GM23338 (cell line): ENCODE results near the gene MGRN1. TPM values are rescaled to one million over a fixed set of nuclear protein-coding genes. Genes with fewer than 3 reads are reported as not detected.

Experiments used
- ATAC-seq: fragments of 200-7000 bp; cut with Tn5 transposase; 3 replicates; pipeline ENCODE4 v1.9.1; 2020
- DNase-seq: peaks from one replicate; pipeline ENCODE4 v3.0.0-alpha.2; 2015; ENCODE audit warnings: low spot score
- H2AFZ ChIP-seq: fragments of 200-600 bp; sonication (generic); 2 replicates; pipeline ENCODE4 v1.8.0; 2016; ENCODE audit warnings: antibody characterized with exemption, mild to moderate bottlenecking, moderate library complexity
- H3F3A ChIP-seq: fragments of 200-600 bp; sonication (generic); replicated peaks from 2 replicates; pipeline ENCODE4 v1.8.0; 2017; ENCODE audit warnings: antibody characterized with exemption, mixed run types, low read depth
- H3K27ac ChIP-seq: fragments of 200-600 bp; sonication (generic); 2 replicates; pipeline ENCODE4 v1.6.1; 2016; ENCODE audit warnings: low read depth
- H3K27me3 ChIP-seq: fragments of 200-600 bp; sonication (generic); 2 replicates; pipeline ENCODE4 v1.8.0; 2016; ENCODE audit warnings: mild to moderate bottlenecking, mixed run types, moderate library complexity; ENCODE audit not compliant: insufficient read depth
- H3K36me3 ChIP-seq: fragments of 200-600 bp; sonication (generic); 2 replicates; pipeline ENCODE4 v1.8.0; 2016; ENCODE audit warnings: mild to moderate bottlenecking; ENCODE audit not compliant: insufficient read depth
- H3K4me1 ChIP-seq: fragments of 200-600 bp; sonication (generic); 2 replicates; pipeline ENCODE4 v1.8.0; 2016; ENCODE audit warnings: mild to moderate bottlenecking, moderate library complexity; ENCODE audit not compliant: insufficient read depth
- H3K4me2 ChIP-seq: fragments of 200-600 bp; sonication (generic); 2 replicates; pipeline ENCODE4 v1.7.1; 2017; ENCODE audit warnings: mixed run types
- H3K4me3 ChIP-seq: fragments of 200-600 bp; sonication (generic); 2 replicates; pipeline ENCODE4 v1.6.1; 2016; ENCODE audit warnings: mixed run types
- H3K79me2 ChIP-seq: fragments of 200-600 bp; sonication (generic); replicated peaks from 2 replicates; pipeline ENCODE4 v1.8.0; 2017; ENCODE audit warnings: mild to moderate bottlenecking; ENCODE audit not compliant: insufficient read depth
- H3K9me2 ChIP-seq: fragments of 200-600 bp; sonication (generic); 2 replicates; pipeline ENCODE4 v1.8.0; 2017; ENCODE audit not compliant: insufficient read depth
- H4K20me1 ChIP-seq: fragments of 200-600 bp; sonication (generic); replicated peaks from 2 replicates; pipeline ENCODE4 v1.8.0; 2017; ENCODE audit warnings: mild to moderate bottlenecking; ENCODE audit not compliant: insufficient read depth
- H3K27ac Mint-ChIP-seq: 2 replicates; pipeline ENCODE4 v1.8.0; 2020; ENCODE audit warnings: inconsistent platforms, mild to moderate bottlenecking, moderate library complexity, mixed read lengths
- H3K27me3 Mint-ChIP-seq: 3 replicates; pipeline ENCODE4 v1.8.0; 2022; ENCODE audit warnings: low read depth, mild to moderate bottlenecking, moderate library complexity, mixed read lengths, inconsistent platforms; ENCODE audit not compliant: insufficient read depth, poor library complexity
- H3K36me3 Mint-ChIP-seq: 3 replicates; pipeline ENCODE4 v1.8.0; 2021; ENCODE audit warnings: low read depth, mild to moderate bottlenecking, inconsistent platforms, moderate library complexity, mixed read lengths
- H3K4me1 Mint-ChIP-seq: 3 replicates; pipeline ENCODE4 v1.8.0; 2020; ENCODE audit warnings: mild to moderate bottlenecking, inconsistent platforms, mixed read lengths
- H3K4me3 Mint-ChIP-seq: 3 replicates; pipeline ENCODE4 v1.8.0; 2021; ENCODE audit warnings: moderate library complexity, mild to moderate bottlenecking, inconsistent platforms, mixed read lengths
- H3K9me3 Mint-ChIP-seq: 3 replicates; pipeline ENCODE4 v1.8.0; 2020; ENCODE audit warnings: moderate library complexity, mild to moderate bottlenecking, inconsistent platforms, mixed read lengths
- CREB1 ChIP-seq: fragments of 250-450 bp; sonication (Bioruptor Pico); IDR thresholded peaks from 2 replicates; pipeline ENCODE4 v1.5.0; 2020; ENCODE audit warnings: low read depth, mild to moderate bottlenecking, moderate library complexity
- CTCF ChIP-seq, 2 experiments: fragments of 200-600 bp in 1 of 2; sonication (generic) in 1 of 2; conservative IDR thresholded peaks; 2 replicates each; pipeline versions ENCODE4 v1.5.1 to v1.6.1; 2016 to 2017; ENCODE audit warnings: antibody characterized with exemption in 2 of 2, low read depth in 2 of 2, mild to moderate bottlenecking in 2 of 2, moderate library complexity in 1 of 2
- ETS1 ChIP-seq: IDR thresholded peaks from 2 replicates; pipeline ENCODE4 v1.6.1; 2016; ENCODE audit warnings: antibody characterized with exemption
- NANOG ChIP-seq: IDR thresholded peaks from 2 replicates; pipeline ENCODE4 v1.6.1; 2016; ENCODE audit warnings: antibody characterized with exemption, borderline replicate concordance
- STAT1 ChIP-seq: IDR thresholded peaks from one replicate; pipeline ENCODE4 v1.6.1; 2016; ENCODE audit warnings: antibody characterized with exemption; ENCODE audit not compliant: unreplicated experiment
- ZNF114 ChIP-seq: fragments of 250-450 bp; sonication (Bioruptor Pico); IDR thresholded peaks from 2 replicates; pipeline ENCODE4 v1.5.0; 2020; ENCODE audit warnings: mild to moderate bottlenecking, moderate library complexity
- ZNF331 ChIP-seq: fragments of 250-450 bp; sonication (Bioruptor Pico); IDR thresholded peaks from 2 replicates; pipeline ENCODE4 v1.5.0; 2020; ENCODE audit warnings: low read depth, mild to moderate bottlenecking, moderate library complexity
- ZNF462 ChIP-seq: fragments of 250-450 bp; sonication (Bioruptor Pico); IDR thresholded peaks from 2 replicates; pipeline ENCODE4 v1.5.0; 2020; ENCODE audit warnings: mild to moderate bottlenecking, moderate library complexity
- polyA plus RNA-seq: library from polyadenylated mRNA; unstranded; fragments of >200 nt; fragmentation: Nextera tagmentation; extraction: Ambion mirVana; gene quantifications from 2 replicates; pipeline ENCODE4 v1.2.1, GENCODE V29; 2016
- total RNA-seq: library from RNA; depleted of rRNA; stranded (reverse); fragments of >200 nt; shearing (Covaris generic); gene quantifications from 2 replicates; pipeline ENCODE4 v1.2.3, GENCODE V29; 2014

Gene MGRN1
- total and polyA plus RNA-seq, 2 experiments from 2014 or later = 13.1 to 71.8 TPM

- no peak overlapping the region for H2AFZ ChIP-seq
- peaks cover 14% of the 10 kb centered on the region for H3K4me1 ChIP-seq
- Mint-ChIP-seq H3K36me3 (peaks cover 10% of the 10 kb centered on the region), H3K27ac (no peak overlapping the region), H3K27me3 (peaks cover 9% of the 10 kb centered on the region), H3K4me3 (no peak overlapping the region), H3K9me3 (peaks cover 4% of the 10 kb centered on the region; the same call in 1 of the 3 replicates), H3K4me1 (peaks cover 18% of the 10 kb centered on the region)
- no peaks in the 10 kb centered on the region for H3K79me2 ChIP-seq
- no peaks in the 10 kb centered on the region for H4K20me1 ChIP-seq
- H3K4me3 ChIP-seq = no peak overlapping the region
- DNase-seq (peak; percentile 70), ATAC-seq (peak; percentile 79)
- no peak overlapping the region for H3K4me2 ChIP-seq
- 0 out of 2 replicates have a peak, but pooled peaks cover 9% of the 10 kb centered on the region for H3F3A ChIP-seq
- H3K9me2 ChIP-seq = peaks cover 6% of the 10 kb centered on the region; the same call in 1 of the 2 replicates
- no peaks in the 10 kb centered on the region for H3K27me3 ChIP-seq
- H3K36me3 ChIP-seq = no peaks in the 10 kb centered on the region
- no peak overlapping the region for H3K27ac ChIP-seq
- TF ChIP-seq NANOG = no peak
- TF ChIP-seq ZNF331 (CRISPR knock-in tag) = no peak
- no peak for TF ChIP-seq ZNF462 (CRISPR knock-in tag)
- TF ChIP-seq CREB1 (CRISPR knock-in tag) = no peak
- TF ChIP-seq CTCF (conservative IDR thresholded peaks at IDR 0.05; ENCODE audit: low read depth in 2 of 2) = peak; percentile 38 to 84
- no peak for TF ChIP-seq STAT1
- no peak for TF ChIP-seq ZNF114 (CRISPR knock-in tag)
- no peak for TF ChIP-seq ETS1
Observed at GRCh38 chr16:4574919-4575705, 49.5 kb upstream of the MGRN1 start.
